Ishikawa (cell line): Measurements from ENCODE around the gene PACSIN2.

Experiments
- CREB1 ChIP-seq: IDR thresholded peaks from 2 replicates; pipeline ENCODE4 v1.6.1; 2012; ENCODE audit warnings: low read depth
- EGR1 ChIP-seq: IDR thresholded peaks from 2 replicates; pipeline ENCODE4 v1.6.1; 2012
- EP300 ChIP-seq: IDR thresholded peaks from 2 replicates; pipeline ENCODE4 v1.6.1; 2012; ENCODE audit warnings: borderline replicate concordance
- FOXM1 ChIP-seq: IDR thresholded peaks from 2 replicates; pipeline ENCODE4 v1.6.1; 2012; ENCODE audit warnings: low read depth, borderline replicate concordance
- NFIC ChIP-seq: IDR thresholded peaks from 2 replicates; pipeline ENCODE4 v1.6.1; 2012
- RAD21 ChIP-seq: IDR thresholded peaks from 2 replicates; pipeline ENCODE4 v1.6.1; 2012; ENCODE audit warnings: low read depth
- TAF1 ChIP-seq: IDR thresholded peaks from 2 replicates; pipeline ENCODE4 v1.6.1; 2012; ENCODE audit warnings: low read depth, mild to moderate bottlenecking
- TCF12 ChIP-seq: IDR thresholded peaks from 2 replicates; pipeline ENCODE4 v1.6.1; 2012; ENCODE audit warnings: low read depth
- TEAD4 ChIP-seq: IDR thresholded peaks from 2 replicates; pipeline ENCODE4 v1.6.1; 2012
- USF1 ChIP-seq: IDR thresholded peaks from 2 replicates; pipeline ENCODE4 v1.6.1; 2012
- YY1 ChIP-seq: IDR thresholded peaks from 2 replicates; pipeline ENCODE4 v1.6.1; 2012; ENCODE audit warnings: low read depth
- TF ChIP-seq, protein P1 (sequence below): IDR thresholded peaks from 2 replicates; pipeline ENCODE4 v1.6.1; 2012
- TF ChIP-seq, protein P2 (sequence below): IDR thresholded peaks from 2 replicates; pipeline ENCODE4 v1.6.1; 2012; ENCODE audit warnings: low read depth, mild to moderate bottlenecking

DNA sequence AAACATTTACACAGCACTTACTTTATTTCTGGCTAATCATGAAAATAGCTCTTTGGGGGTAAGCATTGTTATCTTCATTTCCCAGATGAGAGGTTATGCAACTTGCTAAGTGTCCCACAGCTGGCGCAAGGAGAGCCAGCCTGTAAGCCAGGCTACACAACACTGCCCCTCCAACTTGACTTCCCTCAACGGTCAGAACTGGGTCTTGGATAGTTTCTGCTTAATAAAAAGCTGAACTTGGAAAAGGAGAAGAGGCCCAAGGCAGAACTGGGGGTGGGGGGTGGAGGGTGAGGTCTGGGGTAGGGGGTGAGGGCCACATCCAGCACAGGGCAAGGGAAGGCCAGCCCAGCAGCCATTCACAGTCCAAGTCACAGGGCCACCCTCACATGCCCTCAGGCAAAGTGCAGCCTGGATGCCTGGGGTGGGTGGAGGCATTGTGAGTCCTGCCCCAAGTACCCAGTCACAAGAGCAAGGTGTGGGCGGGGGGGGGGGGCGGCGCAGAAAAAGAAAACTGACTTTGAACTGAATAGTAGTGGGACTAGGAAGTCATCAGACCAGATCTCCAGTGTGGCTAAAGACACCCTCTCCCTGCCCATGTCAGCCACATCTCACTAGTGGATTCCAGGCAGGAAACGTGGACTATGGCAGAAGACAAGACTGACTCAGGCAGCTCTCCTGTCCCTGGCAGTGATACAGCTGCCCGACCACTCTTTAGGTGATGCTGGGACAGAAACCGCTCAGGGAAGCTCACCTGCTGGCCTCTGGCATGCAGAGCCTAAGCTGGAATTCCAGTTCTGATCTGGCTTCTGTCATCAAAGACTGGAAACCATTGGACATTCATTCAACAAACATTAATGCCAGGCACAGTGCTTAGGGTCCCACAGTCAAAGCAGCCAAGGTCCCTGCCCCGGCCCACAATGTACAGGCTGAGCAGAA, 52.4 kb downstream of the PACSIN2 start:
- no peak for TF ChIP-seq NFIC
- no peak for TF ChIP-seq RAD21
- TF ChIP-seq YY1 = no peak
- TF ChIP-seq, protein P1, sequence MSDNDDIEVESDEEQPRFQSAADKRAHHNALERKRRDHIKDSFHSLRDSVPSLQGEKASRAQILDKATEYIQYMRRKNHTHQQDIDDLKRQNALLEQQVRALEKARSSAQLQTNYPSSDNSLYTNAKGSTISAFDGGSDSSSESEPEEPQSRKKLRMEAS = no peak
- TF ChIP-seq FOXM1 = no peak
- TF ChIP-seq TAF1 = no peak
- no peak for TF ChIP-seq CREB1
- TF ChIP-seq, protein P2, sequence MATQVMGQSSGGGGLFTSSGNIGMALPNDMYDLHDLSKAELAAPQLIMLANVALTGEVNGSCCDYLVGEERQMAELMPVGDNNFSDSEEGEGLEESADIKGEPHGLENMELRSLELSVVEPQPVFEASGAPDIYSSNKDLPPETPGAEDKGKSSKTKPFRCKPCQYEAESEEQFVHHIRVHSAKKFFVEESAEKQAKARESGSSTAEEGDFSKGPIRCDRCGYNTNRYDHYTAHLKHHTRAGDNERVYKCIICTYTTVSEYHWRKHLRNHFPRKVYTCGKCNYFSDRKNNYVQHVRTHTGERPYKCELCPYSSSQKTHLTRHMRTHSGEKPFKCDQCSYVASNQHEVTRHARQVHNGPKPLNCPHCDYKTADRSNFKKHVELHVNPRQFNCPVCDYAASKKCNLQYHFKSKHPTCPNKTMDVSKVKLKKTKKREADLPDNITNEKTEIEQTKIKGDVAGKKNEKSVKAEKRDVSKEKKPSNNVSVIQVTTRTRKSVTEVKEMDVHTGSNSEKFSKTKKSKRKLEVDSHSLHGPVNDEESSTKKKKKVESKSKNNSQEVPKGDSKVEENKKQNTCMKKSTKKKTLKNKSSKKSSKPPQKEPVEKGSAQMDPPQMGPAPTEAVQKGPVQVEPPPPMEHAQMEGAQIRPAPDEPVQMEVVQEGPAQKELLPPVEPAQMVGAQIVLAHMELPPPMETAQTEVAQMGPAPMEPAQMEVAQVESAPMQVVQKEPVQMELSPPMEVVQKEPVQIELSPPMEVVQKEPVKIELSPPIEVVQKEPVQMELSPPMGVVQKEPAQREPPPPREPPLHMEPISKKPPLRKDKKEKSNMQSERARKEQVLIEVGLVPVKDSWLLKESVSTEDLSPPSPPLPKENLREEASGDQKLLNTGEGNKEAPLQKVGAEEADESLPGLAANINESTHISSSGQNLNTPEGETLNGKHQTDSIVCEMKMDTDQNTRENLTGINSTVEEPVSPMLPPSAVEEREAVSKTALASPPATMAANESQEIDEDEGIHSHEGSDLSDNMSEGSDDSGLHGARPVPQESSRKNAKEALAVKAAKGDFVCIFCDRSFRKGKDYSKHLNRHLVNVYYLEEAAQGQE = no peak
- TF ChIP-seq TEAD4 = no peak
- no peak for TF ChIP-seq USF1
- no peak for TF ChIP-seq EP300
- TF ChIP-seq EGR1 = no peak
- no peak for TF ChIP-seq TCF12
